SKM-1 (cell line): ENCODE measurements around the gene AGBL1.

ENCODE experiments used
- DNase-seq: peaks from one replicate; lab custom pipeline; 2025; ENCODE audit not compliant: unreplicated experiment; lab: John Stamatoyannopoulos, UW

AGBL1 gene

DNA sequence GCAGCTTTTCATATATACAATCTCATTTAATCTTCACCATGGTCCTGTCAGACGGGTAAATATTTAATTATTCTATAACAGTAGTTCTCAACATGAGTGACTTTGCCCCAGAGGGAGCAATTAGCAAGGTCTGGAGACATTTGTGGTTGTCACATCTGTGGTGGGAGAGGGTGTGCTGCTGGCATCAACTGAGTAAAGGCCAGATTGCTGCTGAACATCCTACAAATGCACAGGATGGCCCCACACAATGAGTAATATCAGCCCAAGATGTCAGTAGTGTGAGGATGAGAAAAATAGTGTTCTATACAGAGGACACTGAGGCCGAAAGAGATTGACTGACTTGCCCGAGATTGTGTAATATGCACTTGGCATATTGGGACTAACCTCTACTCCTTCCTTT is 156.0 kb downstream of the AGBL1 start:
- no peak for DNase-seq

DNA sequence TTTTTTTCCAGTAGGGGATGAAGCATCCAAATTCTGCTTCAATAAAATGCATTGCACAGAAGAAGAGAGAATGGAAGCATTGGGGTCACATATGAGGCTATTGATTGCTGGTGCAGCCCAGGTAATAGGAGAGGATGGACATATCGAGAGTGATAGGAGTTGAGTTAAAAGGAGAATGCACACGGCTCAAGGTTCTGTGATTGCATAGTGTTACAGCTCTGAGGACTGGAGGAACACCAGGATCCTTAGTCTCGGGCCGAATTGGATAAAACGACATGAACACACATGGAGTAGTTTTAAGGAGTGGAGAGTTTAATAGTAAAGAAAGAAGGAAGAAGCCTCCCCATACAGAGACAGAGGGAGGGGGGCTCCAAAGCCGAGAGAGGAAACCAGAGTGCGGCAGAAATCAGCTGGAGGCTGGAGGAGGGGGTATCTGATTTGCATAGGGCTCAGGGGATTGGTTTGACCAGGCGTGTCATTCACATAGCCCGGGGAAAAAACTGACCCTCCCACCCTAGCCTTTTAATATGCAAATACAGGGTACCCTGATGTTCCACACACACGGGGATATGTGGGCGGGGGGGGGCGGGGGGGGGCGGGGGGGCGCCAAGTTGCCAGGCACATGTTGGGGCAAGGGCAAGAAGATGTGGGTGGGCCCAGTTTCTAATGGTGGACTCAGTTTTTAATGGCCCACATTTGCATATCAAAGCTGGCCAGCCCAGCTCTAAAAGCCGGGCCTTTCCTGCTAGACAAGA is 156.9 kb downstream of the AGBL1 start:
- DNase-seq = no peak

DNA sequence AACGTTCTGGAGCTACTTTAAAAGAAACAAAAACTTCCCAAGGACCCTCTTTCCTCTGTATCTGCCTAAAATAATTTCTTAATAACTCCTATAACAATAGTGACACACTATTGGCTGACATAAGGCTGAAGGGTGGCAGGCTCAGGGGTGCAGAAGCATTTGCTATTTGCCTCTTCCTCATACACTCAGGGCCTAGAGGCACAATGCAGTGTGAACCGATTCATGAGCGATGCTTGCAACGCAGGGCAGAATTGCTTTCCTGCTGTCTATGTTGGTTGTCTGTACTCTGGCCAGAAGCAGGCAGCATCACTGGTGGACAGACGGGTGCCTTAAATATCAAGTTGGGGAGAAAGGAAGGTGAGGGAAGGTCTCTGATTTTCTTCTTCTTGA is 157.4 kb downstream of the AGBL1 start:
- DNase-seq = no peak

DNA sequence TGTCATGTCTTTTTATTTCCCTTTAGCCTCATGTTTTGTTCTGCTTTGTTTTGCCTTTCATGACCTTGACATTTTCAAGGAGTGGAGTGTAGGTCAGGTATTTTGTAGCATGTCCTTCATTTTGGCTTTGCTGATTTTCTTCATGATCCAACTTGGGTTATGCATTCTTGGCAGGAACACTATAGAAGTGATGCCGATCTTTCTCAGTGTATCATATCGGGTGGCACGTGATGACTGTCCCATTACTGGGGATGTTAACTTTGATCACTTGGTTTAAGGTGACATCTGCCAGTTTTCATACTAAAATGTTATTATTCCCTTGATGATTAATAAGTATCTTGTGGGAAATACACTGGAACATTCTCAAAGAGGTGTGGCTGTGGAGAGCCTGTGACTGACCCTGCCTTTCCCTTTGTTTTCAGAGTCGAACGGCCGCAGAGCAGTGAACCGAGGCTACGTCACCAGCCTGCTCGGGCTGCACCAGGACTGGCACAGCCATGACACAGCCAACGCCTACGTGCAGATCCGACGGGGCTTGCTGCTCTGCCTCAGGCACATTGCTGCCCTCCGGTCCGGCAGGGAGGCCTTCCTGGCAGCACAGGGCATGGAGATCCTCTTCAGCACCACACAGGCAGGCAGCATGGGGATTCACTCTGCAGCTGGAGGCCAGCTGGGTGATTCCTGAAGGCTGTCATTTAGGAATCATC is 167.7 kb downstream of the AGBL1 start:
- no peak for DNase-seq

DNA sequence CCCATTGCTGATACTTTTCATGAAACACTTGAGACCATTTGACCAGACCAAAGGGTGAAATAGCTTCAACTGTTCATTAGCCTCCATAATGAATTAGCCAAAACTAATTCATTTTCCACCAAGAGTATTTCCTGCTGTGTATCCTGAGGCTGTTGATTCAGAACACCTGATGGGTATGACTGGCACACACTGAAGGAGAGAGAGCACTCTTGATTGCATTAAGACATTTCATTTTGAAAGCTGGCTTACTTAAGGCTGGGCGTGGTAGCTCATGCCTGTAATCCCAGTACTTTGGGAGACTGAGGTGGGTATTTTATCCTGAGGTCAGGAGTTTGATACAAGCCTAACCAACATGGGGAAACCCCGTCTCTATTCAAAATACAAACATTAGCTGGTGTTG is 175.6 kb downstream of the AGBL1 start:
- DNase-seq = no peak

DNA sequence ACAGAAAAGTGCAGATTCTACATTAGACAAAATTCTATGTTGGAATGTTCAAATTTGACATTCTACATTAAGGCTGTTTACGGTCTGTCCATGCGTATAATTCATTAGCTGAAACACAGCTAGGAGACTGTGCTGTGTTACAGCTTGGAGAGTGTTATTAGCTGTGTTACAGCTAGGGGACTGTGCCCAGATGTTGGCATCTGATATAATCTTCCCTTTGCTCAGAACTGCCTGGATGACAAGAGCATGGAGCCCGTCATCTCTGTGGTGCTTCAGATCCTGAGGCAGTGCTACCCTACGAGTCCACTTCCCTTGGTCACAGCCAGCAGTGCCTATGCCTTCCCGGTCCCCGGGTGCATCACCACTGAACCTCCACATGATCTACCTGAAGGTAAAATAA is 177.0 kb downstream of the AGBL1 start:
- DNase-seq = no peak

DNA sequence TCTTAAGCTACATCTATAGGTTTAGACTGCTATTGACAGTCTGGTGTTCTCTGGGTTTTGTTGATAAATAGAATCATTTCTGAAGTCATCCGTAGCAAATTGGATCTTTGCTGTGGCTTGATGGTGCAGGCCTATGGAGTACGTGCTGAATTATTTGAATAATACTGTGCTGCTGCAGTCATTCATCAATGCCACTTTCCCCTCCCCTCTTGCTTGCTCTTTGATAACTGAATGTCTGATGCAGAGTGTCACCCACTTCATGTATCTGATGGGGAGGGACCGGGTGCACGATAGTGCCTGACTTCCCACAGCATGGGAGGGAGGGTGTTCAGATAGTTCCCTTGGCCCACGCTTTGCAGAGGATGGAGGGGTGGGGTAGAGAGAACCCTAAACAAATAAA is 179.9 kb downstream of the AGBL1 start:
- no peak for DNase-seq

DNA sequence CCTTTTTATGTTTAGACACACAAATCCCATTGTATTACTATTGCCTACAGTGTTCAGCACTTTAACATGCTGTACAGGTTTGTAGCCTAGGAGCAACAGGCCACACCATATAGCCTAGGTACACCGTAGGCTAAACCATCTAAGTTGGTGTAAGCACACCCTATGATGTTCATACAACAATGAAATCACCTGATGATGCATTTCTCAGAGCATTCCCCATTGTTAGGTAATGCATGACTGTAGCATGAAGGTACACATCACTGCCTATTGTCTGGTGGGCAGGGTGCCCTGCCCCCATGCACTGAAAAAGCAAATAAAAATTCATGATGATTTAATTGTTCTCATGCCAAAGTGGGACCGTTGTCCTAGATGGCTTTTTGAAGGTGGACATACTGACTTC is 183.6 kb downstream of the AGBL1 start:
- DNase-seq = no peak

DNA sequence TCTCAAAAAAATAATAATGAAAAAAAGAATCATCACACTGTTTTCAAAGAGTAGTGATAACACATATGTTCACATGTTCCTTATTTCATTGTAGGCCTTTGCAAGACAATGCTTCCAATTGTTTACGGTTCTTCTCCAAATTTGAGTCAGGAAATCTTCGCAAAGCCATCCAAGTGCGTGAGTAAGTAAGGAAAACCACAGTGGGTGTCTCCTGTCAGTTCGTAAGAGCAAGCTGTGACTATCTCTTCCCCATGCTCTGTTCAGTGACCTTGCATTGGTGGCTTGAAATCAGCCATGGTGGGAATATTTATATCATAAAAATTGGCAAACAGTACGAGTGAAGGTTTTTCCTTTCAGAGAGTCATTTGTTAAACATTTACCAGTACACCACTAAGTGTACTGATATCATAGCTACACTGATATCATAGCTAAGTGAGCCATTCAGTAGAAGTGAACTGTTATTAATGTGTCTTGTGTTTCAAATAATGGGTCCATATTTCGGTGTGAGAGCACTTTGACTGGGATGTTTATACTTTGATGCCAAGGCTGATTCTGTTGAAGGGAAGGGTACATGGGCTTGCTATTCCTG is 187.3 kb downstream of the AGBL1 start:
- no peak for DNase-seq

DNA sequence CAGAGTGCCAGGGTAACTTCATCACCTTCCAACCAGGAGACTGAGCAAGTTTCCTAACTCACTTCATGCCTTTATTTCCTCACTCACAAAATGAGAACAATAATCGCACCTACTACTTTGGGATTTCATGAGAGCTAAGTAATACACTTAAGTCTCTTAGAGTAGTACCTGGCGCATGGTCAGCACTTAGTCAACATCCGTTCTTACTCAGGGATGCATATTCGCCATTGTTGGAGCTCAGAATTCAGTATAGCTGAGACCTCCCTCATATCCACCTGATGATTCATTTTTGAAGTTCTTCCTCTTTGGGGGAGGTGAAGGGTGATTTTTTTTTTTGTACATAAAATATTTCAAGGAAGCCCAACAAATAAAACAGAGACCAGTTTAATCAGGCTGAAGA is 188.2 kb downstream of the AGBL1 start:
- no peak for DNase-seq

DNA sequence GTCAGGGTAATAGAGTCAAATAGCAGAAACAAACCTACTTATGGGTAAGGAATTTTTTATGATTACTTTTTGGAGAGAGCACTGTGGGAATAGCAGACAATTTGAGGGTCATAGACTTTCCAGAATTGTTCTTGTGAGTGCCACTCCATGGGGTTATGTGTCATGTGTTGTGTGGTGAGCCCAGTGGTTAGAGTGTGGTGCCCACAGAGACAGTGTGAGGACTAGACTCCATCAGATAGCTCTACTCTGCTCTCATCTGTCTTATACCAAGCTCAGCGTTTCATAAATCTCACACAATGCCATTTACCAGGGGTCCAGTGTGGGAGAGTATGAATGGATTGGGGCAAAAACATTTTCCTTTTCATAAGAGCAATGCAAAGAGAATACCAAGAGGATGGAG is 188.9 kb downstream of the AGBL1 start:
- DNase-seq = no peak

DNA sequence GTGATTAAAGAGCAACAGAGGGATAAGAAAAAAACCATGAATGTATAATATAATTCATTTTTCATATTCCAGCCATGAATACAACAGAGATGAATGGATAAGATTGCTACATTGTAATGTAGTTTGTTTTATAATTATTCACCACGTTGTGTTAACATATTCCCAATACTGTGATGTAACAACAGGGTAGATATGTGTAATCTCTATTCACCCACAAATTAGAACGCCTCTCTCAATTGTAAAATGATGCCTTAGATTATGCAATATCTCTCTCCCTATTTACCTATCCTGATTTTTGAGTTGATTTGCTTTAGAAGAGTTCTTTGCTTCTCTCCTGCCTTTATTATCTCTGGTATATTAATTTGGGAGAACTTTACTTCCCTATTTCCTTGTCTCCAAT is 193.6 kb downstream of the AGBL1 start:
- no peak for DNase-seq

DNA sequence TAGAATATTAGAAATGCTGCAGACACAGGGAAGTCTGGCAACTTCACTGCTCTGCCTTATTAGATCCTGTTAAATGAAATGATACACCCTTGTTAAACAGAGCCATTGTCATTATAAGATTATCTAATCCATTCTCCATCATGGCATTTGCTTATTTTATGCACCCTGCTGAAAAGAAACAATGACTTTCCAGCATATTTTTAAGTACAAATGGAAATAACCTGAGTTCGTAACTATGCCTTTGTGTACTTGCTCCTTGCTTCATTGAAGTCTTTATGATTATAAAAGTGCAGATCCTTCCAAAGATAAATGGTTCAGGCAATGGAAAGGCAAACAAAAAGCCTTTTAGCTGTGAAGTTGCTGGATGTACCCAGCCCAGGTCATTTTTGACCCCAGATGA is 195.7 kb downstream of the AGBL1 start:
- DNase-seq = no peak

DNA sequence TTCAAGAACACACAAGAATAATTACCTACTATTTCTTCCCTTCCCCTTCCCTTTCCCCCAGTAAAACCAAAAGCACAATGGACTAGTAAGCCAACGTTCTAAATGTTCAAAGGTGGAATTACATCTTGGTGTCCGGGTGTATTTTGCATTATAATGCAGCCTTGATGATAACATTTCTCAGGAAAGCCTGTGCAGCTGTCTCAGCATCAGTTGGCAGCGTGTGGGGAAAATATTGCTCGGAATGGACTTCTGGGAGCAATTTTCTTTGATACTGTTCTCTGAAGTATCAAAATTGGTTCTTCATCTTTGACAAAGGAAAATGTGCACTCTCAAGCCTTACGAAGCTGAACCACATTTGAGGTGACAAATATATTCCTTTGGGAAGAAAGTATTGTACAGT is 198.9 kb downstream of the AGBL1 start:
- DNase-seq = no peak

DNA sequence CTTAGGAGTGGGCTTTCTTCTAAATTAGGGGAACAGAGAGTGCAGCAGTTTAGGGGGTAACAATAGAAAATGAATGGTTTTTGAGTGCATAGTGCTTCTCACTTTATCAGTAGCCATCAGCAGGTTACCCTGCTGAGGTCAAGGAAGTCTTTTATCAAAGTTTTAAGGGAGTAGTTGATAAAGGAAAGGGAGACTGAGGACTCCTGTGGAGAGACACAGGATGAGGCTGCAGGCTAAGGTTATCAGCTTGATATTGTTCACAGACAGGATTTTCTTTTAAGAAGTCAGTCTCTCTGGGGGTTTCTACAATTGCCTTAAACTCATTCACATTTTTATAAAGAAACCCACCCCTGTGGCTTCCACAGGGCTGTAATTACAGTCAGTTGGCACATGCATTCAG is 205.0 kb downstream of the AGBL1 start:
- DNase-seq = no peak

DNA sequence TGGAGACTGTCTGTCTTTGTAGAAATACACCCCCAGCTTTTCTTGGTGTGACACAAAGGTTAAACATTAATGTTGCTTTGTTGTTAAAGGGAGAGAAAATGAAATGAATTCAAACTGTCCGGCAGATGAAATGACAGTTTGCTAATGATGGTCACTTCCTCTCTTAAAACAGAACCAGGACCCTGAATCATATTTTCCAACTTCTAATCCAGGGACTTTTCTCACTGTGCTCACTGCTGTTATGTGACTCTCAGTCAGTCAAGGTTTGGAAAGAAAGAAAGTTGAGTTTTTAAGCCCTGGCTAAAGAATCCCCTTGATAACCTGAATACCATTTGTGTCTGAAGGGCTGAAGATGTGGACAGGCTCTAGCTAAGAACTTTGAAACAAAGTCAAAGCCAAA is 215.8 kb downstream of the AGBL1 start:
- no peak for DNase-seq

DNA sequence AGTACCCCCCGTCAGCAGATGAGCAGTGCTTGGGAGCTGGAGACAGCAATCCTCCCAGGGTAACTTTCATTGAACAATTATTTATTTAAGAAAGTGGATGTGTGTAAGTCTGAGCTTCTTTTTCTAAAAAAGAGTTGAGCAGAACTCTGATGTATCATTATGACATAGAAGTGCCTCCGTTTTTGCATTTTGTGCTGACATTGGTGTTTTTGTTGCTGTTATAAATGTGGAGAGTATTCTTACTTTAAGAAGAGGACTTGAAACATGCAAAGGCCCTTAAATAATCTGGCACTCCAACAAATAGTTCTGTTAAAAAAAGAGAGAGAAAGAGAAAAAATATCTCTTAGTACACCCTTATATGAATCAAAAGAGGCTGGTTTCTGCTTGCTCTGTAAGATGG is 217.1 kb downstream of the AGBL1 start:
- DNase-seq = no peak

DNA sequence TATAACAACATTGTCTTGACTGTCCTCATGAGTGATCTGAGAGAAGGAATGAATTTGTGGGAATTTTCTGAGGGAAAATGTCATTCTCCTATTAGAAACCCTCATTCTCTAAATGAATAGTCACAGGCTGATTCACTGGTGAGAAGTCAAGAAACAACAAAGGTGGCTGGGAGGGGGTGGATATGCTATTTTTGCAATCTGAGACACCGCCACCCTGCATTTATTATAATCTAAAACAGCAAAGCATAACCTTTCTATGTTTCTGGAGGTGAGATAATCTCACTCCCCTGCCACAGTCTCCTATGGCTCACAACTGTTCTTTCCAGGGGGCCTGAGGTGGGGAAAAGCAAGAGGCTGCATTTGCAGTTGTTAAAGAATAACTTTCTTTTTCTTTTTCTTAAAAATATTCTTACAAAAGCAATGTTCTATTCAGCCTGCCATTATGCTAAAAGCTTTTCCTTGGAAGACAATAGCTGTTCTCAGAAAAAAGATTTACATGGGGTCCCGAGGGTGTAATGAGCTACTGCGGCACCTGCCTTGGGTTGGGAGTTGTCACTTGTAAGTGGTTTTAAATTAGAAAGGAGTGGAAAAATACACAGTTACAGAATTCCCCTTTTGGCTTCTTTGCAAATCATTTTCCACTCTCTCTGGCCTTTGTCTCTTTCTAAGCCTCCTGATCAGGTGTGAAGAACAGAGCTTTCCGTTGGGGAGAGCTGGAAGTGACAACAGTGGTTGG is 220.9 kb downstream of the AGBL1 start:
- DNase-seq = no peak

DNA sequence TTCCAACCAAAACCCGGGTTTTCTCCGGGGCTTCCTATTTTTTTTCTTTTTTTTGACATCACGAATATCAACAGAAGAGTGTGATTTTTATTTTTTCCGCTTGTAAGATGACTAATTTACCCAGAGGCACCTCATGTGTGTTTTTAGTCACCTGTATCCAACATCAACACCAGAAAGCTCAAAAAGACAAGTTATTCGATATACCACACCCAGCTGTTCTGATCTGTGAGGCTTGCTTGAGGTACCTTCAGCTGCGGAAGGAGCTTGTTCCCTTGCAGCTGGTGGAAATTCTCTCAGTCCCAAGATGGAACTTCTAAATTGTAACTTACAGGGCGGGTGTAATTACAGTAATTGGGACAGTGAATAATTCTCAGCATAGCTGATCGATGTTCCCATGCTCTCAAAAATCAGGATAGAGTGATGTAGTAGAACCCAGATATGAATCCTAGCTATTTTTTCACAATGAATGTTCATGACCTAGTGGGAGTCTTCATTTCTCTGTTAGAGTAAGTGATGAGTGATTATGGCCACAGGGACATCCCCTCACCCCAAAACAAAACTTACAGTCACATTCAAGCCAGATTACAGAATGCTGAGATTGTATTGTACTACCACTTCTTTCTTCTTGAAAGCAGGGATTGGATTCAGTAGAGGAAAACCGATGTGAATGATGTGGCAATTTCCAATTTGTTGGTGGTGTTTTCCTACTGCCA is 232.1 kb downstream of the AGBL1 start:
- DNase-seq = no peak

DNA sequence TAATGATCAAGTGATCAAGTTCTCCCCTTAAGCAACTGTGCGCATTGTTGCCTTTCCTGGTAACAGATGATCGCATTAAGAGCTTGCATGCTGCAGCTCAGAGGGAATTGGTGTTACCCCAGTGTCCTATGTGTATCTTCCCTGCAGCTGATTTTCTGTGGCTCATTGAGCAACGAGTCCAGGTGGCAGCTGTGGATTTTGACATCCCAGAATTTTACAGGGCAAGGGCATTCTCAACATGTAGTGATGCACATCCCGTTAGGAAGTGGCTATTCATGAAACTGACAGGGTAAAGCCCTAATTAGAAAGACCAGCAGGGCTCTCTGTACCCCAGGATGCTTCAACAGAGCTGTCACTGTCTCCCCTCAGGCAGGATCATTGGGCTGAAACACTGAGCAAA is 232.8 kb downstream of the AGBL1 start:
- no peak for DNase-seq

DNA sequence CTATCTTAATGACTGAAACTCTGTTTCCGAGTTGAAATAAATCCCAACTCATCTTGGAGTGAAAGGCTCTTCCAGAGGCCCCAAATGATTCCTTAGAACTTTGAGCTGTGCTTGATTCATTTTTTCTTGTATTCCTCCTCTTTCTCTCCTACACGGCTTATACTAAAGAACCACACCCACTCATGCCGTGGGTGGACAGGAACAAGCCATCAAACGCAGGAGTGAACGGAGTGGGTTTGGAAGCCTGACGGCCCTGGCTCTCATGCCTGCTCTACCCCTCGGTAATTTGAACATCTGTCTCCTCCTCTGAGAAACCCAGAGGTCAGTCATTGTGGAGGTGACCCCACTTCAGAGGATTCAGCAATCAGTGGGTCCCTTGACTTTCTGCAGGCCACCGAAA is 236.5 kb downstream of the AGBL1 start:
- no peak for DNase-seq
